GM23248 (cell line): ENCODE data around the gene ELAVL4. TPM values are rescaled to one million over a fixed set of nuclear protein-coding genes. Genes with fewer than 3 reads are reported as not detected.

ENCODE experiments used
- DNase-seq: peaks from one replicate; pipeline ENCODE4 v3.0.0-alpha.2; 2015
- H2AFZ ChIP-seq: fragments of 200-600 bp; sonication (generic); 2 replicates; pipeline ENCODE4 v1.6.1; 2016; ENCODE audit warnings: antibody characterized with exemption
- H3F3A ChIP-seq: fragments of 200-600 bp; sonication (generic); 2 replicates; pipeline ENCODE4 v1.6.1; 2016; ENCODE audit warnings: mild to moderate bottlenecking, antibody characterized with exemption, mixed run types; ENCODE audit not compliant: insufficient read depth
- H3K27ac ChIP-seq: fragments of 200-600 bp; sonication (generic); 2 replicates; pipeline ENCODE4 v1.5.1; 2016; ENCODE audit warnings: mild to moderate bottlenecking
- H3K27me3 ChIP-seq: fragments of 200-600 bp; sonication (generic); replicated peaks from 2 replicates; pipeline ENCODE4 v1.6.1; 2016; ENCODE audit warnings: mild to moderate bottlenecking; ENCODE audit not compliant: insufficient read depth
- H3K36me3 ChIP-seq: fragments of 200-600 bp; sonication (generic); 2 replicates; pipeline ENCODE4 v1.6.1; 2016; ENCODE audit warnings: low read depth, mild to moderate bottlenecking
- H3K4me1 ChIP-seq: fragments of 200-600 bp; sonication (generic); 2 replicates; pipeline ENCODE4 v1.6.1; 2016; ENCODE audit warnings: mild to moderate bottlenecking; ENCODE audit not compliant: insufficient read depth
- H3K4me2 ChIP-seq: fragments of 200-600 bp; sonication (generic); one replicate; pipeline ENCODE4 v1.6.1; 2016; ENCODE audit warnings: mild to moderate bottlenecking; ENCODE audit not compliant: unreplicated experiment
- H3K4me3 ChIP-seq: fragments of 200-600 bp; sonication (generic); 2 replicates; pipeline ENCODE4 v1.5.1; 2016; ENCODE audit warnings: mild to moderate bottlenecking
- H3K79me2 ChIP-seq: fragments of 200-600 bp; sonication (generic); 2 replicates; pipeline ENCODE4 v1.6.1; 2016; ENCODE audit warnings: mild to moderate bottlenecking; ENCODE audit not compliant: insufficient read depth
- H3K9ac ChIP-seq: fragments of 200-600 bp; sonication (generic); 2 replicates; pipeline ENCODE4 v1.6.1; 2016; ENCODE audit warnings: mild to moderate bottlenecking
- H3K9me2 ChIP-seq: fragments of 200-600 bp; sonication (generic); 2 replicates; pipeline ENCODE4 v1.6.1; 2016; ENCODE audit warnings: mixed run types, mild to moderate bottlenecking, moderate library complexity; ENCODE audit not compliant: insufficient read depth
- H3K9me3 ChIP-seq: fragments of 200-600 bp; sonication (generic); one replicate; pipeline ENCODE4 v1.6.1; 2017; ENCODE audit warnings: low read depth
- H4K20me1 ChIP-seq: fragments of 200-600 bp; sonication (generic); 2 replicates; pipeline ENCODE4 v1.6.0; 2016; ENCODE audit not compliant: insufficient read depth
- EZH2 ChIP-seq: fragments of 200-600 bp; sonication (generic); IDR thresholded peaks from 2 replicates; pipeline ENCODE4 v1.6.1; 2018; ENCODE audit warnings: antibody characterized with exemption, mild to moderate bottlenecking; ENCODE audit not compliant: insufficient read depth, poor library complexity, severe bottlenecking
- EZH2phosphoT487 ChIP-seq: fragments of 200-600 bp; sonication (generic); IDR thresholded peaks from 2 replicates; pipeline ENCODE4 v1.6.1; 2018; ENCODE audit warnings: antibody characterized with exemption, moderate library complexity, mild to moderate bottlenecking, low read depth; ENCODE audit not compliant: insufficient read depth
- WGBS, 2 experiments: methylation state at CpG; one replicate each; pipeline ENCODE4 v1.1.6; 2015 to 2017; ENCODE audit warnings: low lambda C conversion rate in 2 of 2, low coverage in 1 of 2; ENCODE audit errors: missing lambda C conversion rate in 2 of 2; 5-methylcytosine and 5-hydroxymethylcytosine counted together
- in situ Hi-C: fragments of 300-500 bp; cut with MboI; formaldehyde crosslinking; loops from 2 replicates; pipeline ENCODE4 v1.15.0; 2020
- polyA plus RNA-seq: library from polyadenylated mRNA; unstranded; fragments of >200 nt; fragmentation: Nextera tagmentation; extraction: Ambion mirVana; gene quantifications from 2 replicates; pipeline ENCODE4 v1.2.1, GENCODE V29; 2016
- total RNA-seq: library from RNA; depleted of rRNA; stranded (reverse); fragments of >200 nt; shearing (Covaris generic); gene quantifications from 2 replicates; pipeline ENCODE4 v1.2.3, GENCODE V29; 2014

Gene ELAVL4
- total and polyA plus RNA-seq, 2 experiments from 2014 or later, result 0.18 TPM; not detected in 1

- H3K9me3 ChIP-seq, result no peaks in the 10 kb centered on the region
- H3F3A ChIP-seq, result no peaks in the 10 kb centered on the region
- no peak overlapping the region for H2AFZ ChIP-seq
- no peaks in the 10 kb centered on the region for H3K4me1 ChIP-seq
- H3K9me2 ChIP-seq, result no peaks in the 10 kb centered on the region
- TF ChIP-seq EZH2phosphoT487 (no peak), EZH2 (no peak)
- 10 to 25% methylated on average over 2 of the region's 2 CpGs for WGBS, 2 experiments
- H3K79me2 ChIP-seq, result no peaks in the 10 kb centered on the region
- in situ Hi-C loops, result no loop called here
- H3K36me3 ChIP-seq, result no peaks in the 10 kb centered on the region
- no peaks in the 10 kb centered on the region for H4K20me1 ChIP-seq
- no peak overlapping the region for H3K4me3 ChIP-seq
- no peaks in the 10 kb centered on the region; the same call in 1 of the 2 replicates for H3K27me3 ChIP-seq
- H3K9ac ChIP-seq, result no peak overlapping the region
- DNase-seq, result no peak
- H3K27ac ChIP-seq, result no peak overlapping the region
- H3K4me2 ChIP-seq, result no peak overlapping the region
Measured at GRCh38 chr1:50195205-50195604, 86.5 kb downstream of the ELAVL4 start.

DNA sequence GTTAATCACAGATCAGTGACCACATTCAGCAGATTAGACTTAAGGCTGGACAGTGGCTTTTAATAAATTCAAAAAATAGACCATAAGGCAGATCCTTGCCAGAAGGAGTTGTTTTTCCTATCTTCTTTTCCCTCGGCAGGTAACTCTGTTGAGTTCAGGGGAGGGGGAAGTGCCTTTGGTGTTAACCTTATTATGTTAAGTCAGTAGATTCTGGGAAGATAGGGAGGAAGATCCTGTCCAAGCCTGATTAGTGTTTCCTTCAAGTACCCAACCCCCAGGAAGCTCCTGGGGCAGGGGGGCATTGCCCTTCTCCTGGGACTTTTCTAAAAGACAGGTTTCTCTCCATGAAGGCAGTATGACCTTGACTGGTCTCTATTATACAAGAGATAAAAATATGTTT is 87.4 kb downstream of the ELAVL4 start:
- TF ChIP-seq EZH2, result no peak
- TF ChIP-seq EZH2phosphoT487, result no peak
- in situ Hi-C loops, result no loop called here
- no peak overlapping the region for H3K9ac ChIP-seq
- H3F3A ChIP-seq, result no peaks in the 10 kb centered on the region
- no peak overlapping the region for H2AFZ ChIP-seq
- no peak for DNase-seq
- no peaks in the 10 kb centered on the region for H3K9me2 ChIP-seq
- H3K4me1 ChIP-seq, result no peaks in the 10 kb centered on the region
- no peak overlapping the region for H3K4me2 ChIP-seq
- no peaks in the 10 kb centered on the region for H4K20me1 ChIP-seq
- H3K27ac ChIP-seq, result no peak overlapping the region
- H3K4me3 ChIP-seq, result no peak overlapping the region
- no peaks in the 10 kb centered on the region for H3K36me3 ChIP-seq
- H3K27me3 ChIP-seq, result no peaks in the 10 kb centered on the region; the same call in 1 of the 2 replicates
- H3K9me3 ChIP-seq, result no peaks in the 10 kb centered on the region
- no peaks in the 10 kb centered on the region for H3K79me2 ChIP-seq
- WGBS, 2 experiments, result 29 to 37% methylated on average over 1 of the region's 1 CpG

DNA sequence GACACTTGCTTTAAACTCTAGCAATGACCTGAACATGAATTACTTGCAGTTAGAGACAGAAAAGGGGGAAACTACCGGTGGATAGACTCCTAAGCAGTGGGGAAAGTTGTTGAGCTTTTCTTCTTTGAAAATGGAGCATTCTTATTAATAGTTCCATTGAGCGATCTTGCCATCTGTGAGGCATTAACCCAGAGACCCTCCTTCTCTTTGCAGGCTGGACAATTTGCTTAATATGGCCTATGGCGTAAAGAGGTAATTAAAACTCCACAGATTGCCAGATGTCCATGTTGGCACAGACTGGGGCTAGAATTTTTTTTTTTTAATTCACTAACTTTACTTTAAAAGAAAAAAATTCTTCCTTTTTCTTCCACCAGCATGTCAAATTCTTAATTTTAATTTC is 88.5 kb downstream of the ELAVL4 start:
- H3K9me3 ChIP-seq, result no peaks in the 10 kb centered on the region
- no peak overlapping the region for H3K4me2 ChIP-seq
- no peaks in the 10 kb centered on the region for H3F3A ChIP-seq
- no peak for DNase-seq
- no peaks in the 10 kb centered on the region for H3K36me3 ChIP-seq
- H3K27ac ChIP-seq, result no peak overlapping the region
- no peak for TF ChIP-seq EZH2phosphoT487
- TF ChIP-seq EZH2, result no peak
- H3K4me3 ChIP-seq, result no peak overlapping the region
- no peaks in the 10 kb centered on the region for H3K4me1 ChIP-seq
- H3K27me3 ChIP-seq, result no peaks in the 10 kb centered on the region; the same call in 1 of the 2 replicates
- no peaks in the 10 kb centered on the region for H3K9me2 ChIP-seq
- no peak overlapping the region for H2AFZ ChIP-seq
- no peaks in the 10 kb centered on the region for H3K79me2 ChIP-seq
- in situ Hi-C loops, result no loop called here
- H4K20me1 ChIP-seq, result no peaks in the 10 kb centered on the region
- WGBS, 2 experiments, result 35 to 38% methylated on average over 3 of the region's 3 CpGs
- H3K9ac ChIP-seq, result no peak overlapping the region

- Histone ChIP-seq H3K36me3 (no peaks in the 10 kb centered on the region), H3K4me2 (no peak overlapping the region), H3K9me3 (no peaks in the 10 kb centered on the region), H3K9me2 (no peaks in the 10 kb centered on the region), H3K4me1 (no peaks in the 10 kb centered on the region), H3K27ac (no peak overlapping the region), H3F3A (no peaks in the 10 kb centered on the region), H2AFZ (no peak overlapping the region), H3K79me2 (no peaks in the 10 kb centered on the region), H4K20me1 (no peaks in the 10 kb centered on the region), H3K9ac (no peak overlapping the region), H3K27me3 (no peaks in the 10 kb centered on the region), H3K4me3 (no peak overlapping the region)
- in situ Hi-C loops, result no loop called here
- no peak for TF ChIP-seq EZH2phosphoT487
- TF ChIP-seq EZH2, result no peak
- DNase-seq, result peak; percentile 28
- 3 to 8% methylated on average over 2 of the region's 2 CpGs for WGBS, 2 experiments
Measured at GRCh38 chr1:50208315-50208714, 99.6 kb downstream of the ELAVL4 start.

DNA sequence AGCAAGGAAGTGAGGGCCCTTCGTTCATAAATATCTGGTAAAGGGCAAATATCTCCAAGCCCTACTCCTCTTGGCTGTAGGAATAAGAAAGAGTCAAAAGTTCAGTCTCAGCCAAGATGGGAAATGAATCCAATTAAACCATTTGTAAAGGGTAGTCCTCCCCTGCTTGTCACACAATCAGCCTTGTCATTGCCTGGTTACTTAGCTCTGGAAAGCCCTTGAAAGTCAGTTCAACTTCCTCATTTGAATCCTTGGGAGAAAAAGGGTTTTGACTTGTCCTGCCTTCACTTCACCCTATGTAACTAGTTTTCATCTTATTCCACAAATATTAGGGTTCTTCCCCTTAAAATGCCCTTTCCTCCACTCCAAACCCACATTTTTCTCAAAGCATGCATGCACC is 100.0 kb downstream of the ELAVL4 start:
- H3K9me2 ChIP-seq, result no peaks in the 10 kb centered on the region
- WGBS, 2 experiments, result 13 to 23% methylated on average over 1 of the region's 1 CpG
- in situ Hi-C loops, result no loop called here

More for the DNA sequence above, 100.0 kb downstream of the ELAVL4 start:
- H2AFZ ChIP-seq, result no peak overlapping the region
- no peaks in the 10 kb centered on the region for H4K20me1 ChIP-seq
- no peaks in the 10 kb centered on the region for H3K4me1 ChIP-seq
- H3K4me3 ChIP-seq, result no peak overlapping the region
- TF ChIP-seq EZH2 (no peak), EZH2phosphoT487 (no peak)
- no peaks in the 10 kb centered on the region for H3K27me3 ChIP-seq
- H3K27ac ChIP-seq, result no peak overlapping the region
- no peaks in the 10 kb centered on the region for H3F3A ChIP-seq
- H3K9me3 ChIP-seq, result no peaks in the 10 kb centered on the region
- no peak overlapping the region for H3K9ac ChIP-seq
- no peaks in the 10 kb centered on the region for H3K79me2 ChIP-seq
- H3K36me3 ChIP-seq, result no peaks in the 10 kb centered on the region
- no peak overlapping the region for H3K4me2 ChIP-seq
- DNase-seq, result no peak
